ENCODE data around the gene ZNF491. TPM values are rescaled to one million over a fixed set of nuclear protein-coding genes. Genes with fewer than 3 reads are reported as not detected.
"Not testable (repeated sequence)": the region's sequence is repeated elsewhere in the genome, so short reads cannot be mapped to it uniquely, and the experiment has no call there.

The ZNF491 gene
- total RNA-seq, 1 donor from 2014 or later = 2.8 TPM

GRCh38 chr19:11787536-11787935, 10.8 kb upstream of the ZNF491 start:
- ATAC-seq (no peak), DNase-seq (ENCODE audit: missing footprints) (no peak)
- intact Hi-C loops (cut with DNase I) = loop anchor here (5.0 kb wide), 1 partner anchor 115 kb away; no protein-coding TSS in a partner anchor

- intact Hi-C loops (cut with DNase I) = no loop called here
- ATAC-seq = no peak
- no peak for DNase-seq (ENCODE audit: missing footprints)
These were observed 5.4 kb upstream of the ZNF491 start for GRCh38 chr19:11792942-11793341.

GRCh38 chr19:11797491-11797890, 832 bp upstream of the ZNF491 start:
- DNase-seq (ENCODE audit: missing footprints) (peak; percentile 88), ATAC-seq (peak; percentile 95)
- intact Hi-C loops (cut with DNase I) = loop anchor here (1.0 to 5.0 kb wide), 3 partner anchors 85 to 343 kb away; partner anchors contain the start of gene ZNF20

- DNase-seq (ENCODE audit: missing footprints) (no peak), ATAC-seq (no peak)
- intact Hi-C loops (cut with DNase I) = no loop called here
These were observed 8.2 kb downstream of the ZNF491 start for GRCh38 chr19:11806354-11807098.

DNA sequence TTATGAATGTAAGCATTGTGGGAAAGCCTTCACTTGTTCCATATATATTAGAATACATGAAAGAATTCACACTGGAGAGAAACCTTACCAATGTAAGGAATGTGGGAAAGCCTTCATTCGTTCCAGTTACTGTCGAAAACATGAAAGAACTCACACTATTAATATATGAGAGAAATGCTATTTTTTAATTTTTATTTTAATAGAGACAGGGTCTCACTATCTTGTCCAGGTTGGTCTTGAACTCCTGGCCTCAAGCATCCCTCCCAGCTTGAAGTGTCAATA, 8.7 kb downstream of the ZNF491 start:
- DNase-seq (ENCODE audit: missing footprints) (no peak), ATAC-seq (no peak)
- intact Hi-C loops (cut with DNase I) = no loop called here

- peak; percentile 32 for ATAC-seq
- no peak for DNase-seq (ENCODE audit: missing footprints)
- intact Hi-C loops (cut with DNase I) = loop anchor here (2.0 kb wide), 1 partner anchor 15 kb away; the partner anchor contains the start of gene ZNF491
These were observed 15.3 kb downstream of the ZNF491 start for GRCh38 chr19:11813703-11814028.

DNA sequence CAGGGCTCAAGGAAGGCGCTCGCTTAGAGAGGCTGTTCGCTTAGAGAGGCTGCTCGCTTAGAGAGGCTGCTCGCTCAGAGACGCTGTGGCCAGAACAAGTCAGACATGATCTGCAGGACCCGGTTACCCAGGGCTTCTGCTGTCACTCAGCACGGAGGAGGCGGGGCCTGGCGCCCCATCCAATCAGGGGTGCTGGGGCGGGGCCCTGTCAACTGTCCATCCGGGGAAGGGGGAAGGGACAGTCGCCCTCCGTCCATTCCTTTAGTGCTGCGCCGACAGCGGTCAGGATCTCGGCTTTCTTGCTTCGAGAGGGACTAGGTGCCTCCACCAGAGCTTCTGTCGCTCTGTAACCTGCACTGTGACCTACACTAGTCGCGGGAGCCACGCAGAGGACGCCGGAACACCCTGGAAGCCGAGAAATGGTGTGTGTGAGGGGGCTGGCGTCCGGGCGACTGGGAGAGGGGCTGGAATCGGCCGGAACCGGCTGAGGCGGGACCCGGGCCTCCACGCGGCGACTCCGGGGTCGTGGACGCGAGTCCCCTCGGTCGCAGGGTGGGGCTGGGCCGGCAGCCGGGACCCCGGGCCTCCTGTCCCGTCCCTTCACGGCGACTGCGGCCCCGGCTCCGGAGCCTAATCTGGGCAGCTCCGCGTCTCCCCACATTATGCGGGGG, 15.8 kb downstream of the ZNF491 start, which contains the start of gene ZNF440:
ZNF440 (plus strand) TSS at position 245 of the 671 bp plus-strand sequence; CDS start at position 420, 175 bp downstream.
- intact Hi-C loops (cut with DNase I) = no loop called here
- peak; percentile 97 for DNase-seq (ENCODE audit: missing footprints)
- ATAC-seq = peak; percentile 100

DNA sequence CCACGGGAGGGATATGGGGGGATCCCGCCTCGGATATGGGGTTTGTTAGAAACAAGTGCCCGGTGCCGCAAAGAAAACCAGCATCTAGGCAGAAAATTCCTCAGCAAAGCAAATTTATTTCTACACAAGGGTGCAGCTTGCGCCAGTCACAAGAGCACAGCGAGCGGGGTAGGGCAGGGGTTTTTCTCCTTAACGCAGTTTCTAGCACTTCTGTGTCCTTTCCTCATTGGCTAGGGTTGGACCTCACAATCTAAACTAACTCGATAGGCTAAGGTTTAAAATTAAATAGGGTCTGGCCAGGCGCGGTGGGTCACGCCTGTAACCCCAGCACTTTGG, 16.3 kb downstream of the ZNF491 start:
- no peak for ATAC-seq
- DNase-seq (ENCODE audit: missing footprints) = no peak
- intact Hi-C loops (cut with DNase I) = no loop called here

DNA sequence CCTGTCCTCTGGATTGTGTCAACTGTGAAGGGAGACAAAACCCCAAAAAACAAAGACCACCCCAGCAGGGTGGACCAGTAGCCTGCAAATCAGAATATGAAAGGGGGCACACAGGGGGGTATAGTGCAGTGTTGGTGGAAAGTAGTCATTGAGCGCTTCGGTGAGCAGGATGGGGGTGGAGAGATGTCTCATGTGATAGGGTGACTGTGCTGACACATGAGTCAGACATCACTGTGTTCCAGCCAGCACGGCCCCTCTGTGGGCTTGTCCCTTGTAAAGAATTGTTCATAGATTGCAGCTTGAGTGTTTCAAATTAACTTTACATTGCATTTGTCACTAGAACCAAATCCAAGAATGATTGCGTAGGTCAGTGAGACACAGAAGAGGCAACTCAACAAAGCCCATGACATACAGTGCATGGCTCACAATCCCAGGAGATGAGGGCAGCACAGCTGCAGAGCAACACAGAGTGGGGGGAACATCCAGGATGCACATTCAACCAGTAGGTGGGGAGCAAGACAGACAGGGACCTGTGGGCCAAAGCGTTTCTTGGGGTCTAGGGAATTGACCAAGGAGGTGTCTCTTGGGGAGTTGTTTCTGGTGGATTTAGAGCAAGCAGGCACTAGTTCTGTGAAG, 23.3 kb downstream of the ZNF491 start:
- intact Hi-C loops (cut with DNase I) = no loop called here
- no peak for ATAC-seq

DNA sequence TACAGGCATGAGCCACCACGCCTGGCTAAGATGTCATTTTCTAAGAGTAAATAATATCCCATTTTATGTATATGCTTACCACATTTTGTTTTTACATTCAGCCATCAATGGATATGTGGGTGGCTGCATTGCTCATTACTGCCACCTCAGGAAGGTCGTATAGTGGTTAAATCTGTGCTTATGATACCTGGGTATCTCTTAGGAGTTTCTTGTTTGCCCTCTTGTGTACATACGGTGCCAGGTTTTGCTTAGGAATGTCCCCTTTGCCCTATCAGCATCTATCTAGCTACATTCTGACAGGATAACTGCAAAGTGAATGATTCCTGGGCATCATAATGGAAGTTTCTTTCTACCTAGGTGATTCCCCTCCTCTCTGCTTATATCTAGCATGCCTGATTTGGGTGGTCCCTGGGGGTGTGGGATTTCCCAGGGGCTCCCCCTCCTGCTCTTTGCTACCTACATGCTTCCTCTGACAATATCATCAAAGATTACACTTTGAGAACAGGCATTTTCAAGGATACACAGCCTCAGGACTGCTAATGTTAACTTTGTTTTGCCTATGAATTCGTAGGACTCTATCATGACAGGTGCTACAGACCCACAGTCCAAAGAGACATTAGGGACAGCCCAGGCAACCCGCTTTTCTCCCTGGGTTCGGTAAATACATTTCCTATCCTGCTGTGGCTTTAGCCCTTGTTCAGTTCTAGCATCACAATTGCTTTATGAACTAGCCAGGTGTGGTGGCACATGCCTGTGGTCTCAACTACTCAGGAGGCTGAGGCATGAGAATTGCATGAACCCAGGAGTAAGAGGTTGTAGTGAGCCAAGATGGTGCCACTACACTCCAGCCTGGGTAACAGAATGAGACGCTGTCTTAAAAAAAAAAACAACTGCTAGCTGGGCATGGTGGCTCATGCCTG, 30.9 kb downstream of the ZNF491 start:
- intact Hi-C loops (cut with DNase I); DNase-seq (ENCODE audit: missing footprints); ATAC-seq: not testable (repeated sequence)

More for the DNA sequence above, 23.3 kb downstream of the ZNF491 start:
- DNase-seq (ENCODE audit: missing footprints) = no peak

GRCh38 chr19:11832253-11832912, 34.1 kb downstream of the ZNF491 start:
- intact Hi-C loops (cut with DNase I) = no loop called here
- ATAC-seq (no peak), DNase-seq (ENCODE audit: missing footprints) (no peak)

GRCh38 chr19:11833541-11833940, 35.2 kb downstream of the ZNF491 start:
- DNase-seq (ENCODE audit: missing footprints) = no peak
- ATAC-seq = no peak
- intact Hi-C loops (cut with DNase I) = no loop called here

GRCh38 chr19:11835626-11836066, 37.3 kb downstream of the ZNF491 start:
- ATAC-seq; DNase-seq (ENCODE audit: missing footprints); intact Hi-C loops (cut with DNase I): not testable (repeated sequence)

GRCh38 chr19:11843722-11844121, 45.4 kb downstream of the ZNF491 start:
- no peak for DNase-seq (ENCODE audit: missing footprints)
- no peak for ATAC-seq
- intact Hi-C loops (cut with DNase I) = no loop called here

DNA sequence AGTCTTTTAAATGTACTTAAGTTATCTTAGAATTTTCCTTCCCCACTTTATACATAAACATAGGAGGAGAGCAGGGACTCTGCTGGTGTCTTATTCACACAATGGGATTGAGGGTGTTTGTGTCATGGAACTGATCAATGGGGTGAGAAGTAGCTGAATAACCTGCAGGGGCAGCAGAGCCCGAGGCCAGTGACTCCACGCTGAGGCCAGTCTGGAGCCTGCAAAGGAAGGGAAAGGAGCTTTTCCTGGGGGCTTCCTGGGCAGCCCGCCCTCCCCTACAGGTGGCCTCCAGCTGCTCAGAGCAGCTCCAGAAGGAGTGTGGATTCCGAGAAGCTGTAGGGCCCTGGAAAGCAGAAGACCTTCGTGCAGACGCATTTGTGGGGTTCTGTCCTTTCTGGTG, 49.3 kb downstream of the ZNF491 start:
- ATAC-seq; DNase-seq (ENCODE audit: missing footprints); intact Hi-C loops (cut with DNase I): not testable (repeated sequence)

DNA sequence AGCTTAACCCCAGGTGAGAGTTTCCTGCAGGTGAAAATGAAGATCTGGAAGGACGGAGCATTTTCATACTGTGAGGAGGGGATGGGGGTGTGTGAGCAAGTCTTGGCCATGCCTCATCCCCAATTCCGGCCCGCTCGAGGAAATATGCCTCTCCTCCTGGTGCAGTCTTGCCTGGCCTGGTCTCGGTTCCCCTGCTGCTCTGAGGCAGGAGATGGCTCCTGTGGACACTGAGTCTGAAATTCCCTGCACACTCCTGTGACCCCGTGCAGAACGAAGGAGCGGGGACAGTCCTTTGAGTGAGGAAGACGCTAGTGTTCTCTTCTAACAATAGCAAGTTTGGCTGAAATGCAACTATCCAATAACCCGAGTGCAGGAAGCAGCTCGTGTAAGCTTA, 49.9 kb downstream of the ZNF491 start:
- no peak for ATAC-seq
- intact Hi-C loops (cut with DNase I) = no loop called here
- DNase-seq (ENCODE audit: missing footprints) = no peak

DNA sequence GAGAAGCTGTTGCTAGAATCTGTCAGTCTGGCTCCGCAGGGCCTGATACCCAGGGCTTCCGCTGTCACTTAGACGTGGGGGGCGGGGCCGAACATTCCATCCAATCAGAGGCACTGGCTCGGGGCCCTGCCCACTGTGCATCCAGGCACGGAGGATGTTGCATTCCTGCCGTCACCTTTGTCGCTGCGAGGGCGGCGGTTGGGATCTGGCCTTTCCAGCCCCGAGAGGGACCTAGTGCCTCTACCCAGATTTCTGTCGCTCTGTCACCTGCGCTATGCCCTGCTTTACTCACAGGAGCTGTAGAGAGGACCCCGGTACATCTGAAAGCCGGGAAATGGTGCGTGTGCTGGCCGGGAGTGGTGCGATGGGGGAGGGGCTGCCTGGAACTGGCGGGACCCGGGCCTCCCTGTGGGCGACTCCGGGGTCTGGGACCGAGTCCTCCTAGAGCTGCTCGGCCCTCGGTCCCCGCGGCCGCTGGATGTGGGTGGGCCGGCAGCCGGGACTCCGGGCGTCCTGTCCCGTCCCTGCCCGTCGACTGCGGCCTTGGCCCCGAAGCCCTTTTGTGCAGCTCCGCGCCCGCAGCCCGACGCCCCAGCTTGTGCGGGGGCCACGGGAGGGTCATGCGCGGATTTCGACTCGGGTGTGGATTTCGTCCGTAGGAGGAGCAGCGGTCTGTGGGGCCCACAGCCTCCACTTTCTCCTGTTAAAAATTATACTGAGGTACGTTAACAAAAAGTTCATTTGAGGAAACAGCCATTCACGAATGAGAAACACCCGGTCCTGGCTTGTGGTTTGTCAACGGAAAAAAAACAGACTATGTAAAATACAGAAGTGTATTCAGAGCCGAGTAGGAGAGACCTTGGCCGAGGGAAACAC, 50.5 kb downstream of the ZNF491 start, which contains the start of gene ZNF439:
ZNF439 (plus strand) TSS at position 133 of the 876 bp plus-strand sequence; CDS start at position 275, 142 bp downstream.
- intact Hi-C loops (cut with DNase I) = no loop called here
- DNase-seq (ENCODE audit: missing footprints) (peak; percentile 96), ATAC-seq (peak; percentile 100)
